Lower leg skin (tissue), 4 donors: Measurements from ENCODE around the gene BNIP5. TPM values are rescaled to one million over a fixed set of nuclear protein-coding genes. Genes with fewer than 3 reads are reported as not detected.

Experiments
- DNase-seq, 2 donors: peaks; one replicate each; pipeline ENCODE4 v3.0.0-alpha.2; 2019; ENCODE audit warnings: low spot score in 2 of 2
- H3K4me3 ChIP-seq: fragments of 200-600 bp; sonication (generic); 2 replicates; pipeline ENCODE4 v1.5.1; 2017; ENCODE audit warnings: mild to moderate bottlenecking, low read depth; ENCODE audit not compliant: poor library complexity, severe bottlenecking
- CTCF ChIP-seq, 3 donors: fragments of 450-650 bp; IDR thresholded peaks; one replicate each; pipeline ENCODE4 v1.5.1; 2016; ENCODE audit warnings: antibody characterized with exemption in 3 of 3, mild to moderate bottlenecking in 3 of 3, moderate library complexity in 2 of 3
- POLR2A ChIP-seq, 2 donors: fragments of 450-650 bp; IDR thresholded peaks; one replicate each; pipeline ENCODE4 v1.6.1; 2016 to 2017; ENCODE audit warnings: antibody characterized with exemption in 2 of 2, mild to moderate bottlenecking in 1 of 2, moderate library complexity in 1 of 2
- WGBS, 2 donors: methylation state at CpG; one replicate each; pipeline ENCODE4 v1.1.5; 2018; 5-methylcytosine and 5-hydroxymethylcytosine counted together
- intact Hi-C: fragments of 100-400 bp; cut with DNase I; formaldehyde crosslinking; loops from one replicate; pipeline ENCODE4 v1.15.0; 2023; ENCODE audit warnings: low total_unique reads
- total RNA-seq, 4 donors: library from RNA; depleted of rRNA; stranded (reverse); fragments of >200 nt; gene quantifications; one replicate each; pipeline ENCODE4 v1.1.0, GENCODE V29; 2016

The BNIP5 gene
- total RNA-seq, 4 donors from 2014 or later: not detected

DNA sequence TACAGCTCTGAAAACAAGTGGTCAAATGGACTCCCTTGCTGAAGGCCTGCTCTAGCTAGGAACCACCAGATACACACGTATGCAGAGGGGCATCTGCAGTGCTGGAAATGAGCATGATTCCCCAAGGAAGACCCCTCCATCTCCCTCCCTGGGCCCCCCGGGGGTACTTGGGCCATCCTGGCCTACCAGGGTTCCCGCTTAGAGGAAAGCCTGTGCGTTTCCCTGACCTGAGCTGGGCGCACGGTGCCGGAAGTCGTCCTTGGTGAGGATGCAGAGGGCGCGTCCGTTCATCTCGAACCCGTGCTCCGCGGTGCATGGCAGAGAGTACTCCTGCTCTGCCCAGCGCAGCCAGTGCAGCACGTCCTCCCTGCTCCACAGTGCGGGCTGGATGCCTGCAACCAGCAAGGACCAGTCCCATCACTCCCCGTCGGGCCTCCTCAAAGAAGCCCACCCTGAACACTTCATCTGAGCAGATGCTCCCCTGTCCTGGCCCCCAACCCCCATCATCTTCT lies 39.0 kb upstream of the BNIP5 start:
- no peak for TF ChIP-seq CTCF (IDR thresholded peaks at IDR 0.05)
- no peak for TF ChIP-seq POLR2A (IDR thresholded peaks at IDR 0.05)
- DNase-seq: no peak
- H3K4me3 ChIP-seq: no peak overlapping the region
- WGBS, 2 donors: 94 to 97% methylated on average over 17 to 20 of the region's 20 CpGs
- intact Hi-C loops: no loop called here

DNA sequence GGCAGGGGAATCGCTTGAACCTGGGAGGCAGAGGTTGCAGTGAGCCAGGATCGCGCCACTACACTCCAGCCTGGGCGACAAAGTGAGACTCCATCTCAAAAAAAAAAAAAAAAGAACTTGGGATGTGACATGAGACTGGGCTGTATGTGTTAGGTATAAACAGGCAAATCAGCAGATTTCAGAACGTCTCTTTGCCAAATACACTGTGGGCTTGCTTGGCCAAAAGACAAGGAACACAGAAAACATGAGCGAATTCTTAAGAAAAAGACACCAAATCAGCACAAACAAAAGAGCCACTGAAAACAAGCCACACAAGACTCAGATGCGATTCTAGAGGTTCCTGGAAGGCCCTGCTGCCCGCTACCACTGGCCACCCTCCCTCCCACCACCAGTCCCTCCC lies 38.3 kb upstream of the BNIP5 start:
- 82 to 85% methylated on average over 8 of the region's 8 CpGs for WGBS, 2 donors
- intact Hi-C loops: no loop called here
- DNase-seq: no peak
- no peak overlapping the region for H3K4me3 ChIP-seq
- TF ChIP-seq CTCF (IDR thresholded peaks at IDR 0.05): no peak
- no peak for TF ChIP-seq POLR2A (IDR thresholded peaks at IDR 0.05)

DNA sequence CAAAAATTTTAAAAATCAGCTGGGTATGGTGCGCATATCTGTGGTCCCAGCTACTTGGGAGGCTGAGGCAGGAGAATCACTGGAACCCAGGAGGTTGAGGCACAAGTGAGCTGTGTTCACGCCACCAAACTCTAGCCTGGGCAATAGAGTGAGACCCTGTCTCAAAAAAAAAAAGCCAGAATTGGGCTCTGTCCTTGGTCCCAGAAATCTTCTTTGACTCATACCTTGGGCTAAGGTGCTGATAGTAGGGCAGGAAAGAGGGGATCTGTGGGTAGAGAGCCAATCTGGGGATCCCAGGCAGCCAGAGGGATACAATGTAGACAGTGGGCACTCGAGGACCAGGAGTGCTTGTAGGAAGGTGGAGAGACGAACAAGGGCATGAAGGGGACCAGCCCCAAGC lies 37.5 kb upstream of the BNIP5 start:
- 91 to 96% methylated on average over 4 of the region's 4 CpGs for WGBS, 2 donors
- H3K4me3 ChIP-seq: no peak overlapping the region
- no peak for DNase-seq
- intact Hi-C loops: no loop called here
- TF ChIP-seq POLR2A (IDR thresholded peaks at IDR 0.05): no peak
- no peak for TF ChIP-seq CTCF (IDR thresholded peaks at IDR 0.05)

- no peak for TF ChIP-seq POLR2A (IDR thresholded peaks at IDR 0.05)
- TF ChIP-seq CTCF (IDR thresholded peaks at IDR 0.05): no peak
- peak in 1 of 2 donors; percentile 48 for DNase-seq
- H3K4me3 ChIP-seq: no peak overlapping the region
- WGBS, 2 donors: 48 to 50% methylated on average over 10 to 14 of the region's 15 CpGs
- intact Hi-C loops: no loop called here
These were observed 36.8 kb upstream of the BNIP5 start for GRCh38 chr6:36373368-36374019.

- no peak for TF ChIP-seq CTCF (IDR thresholded peaks at IDR 0.05)
- TF ChIP-seq POLR2A (IDR thresholded peaks at IDR 0.05): no peak
- H3K4me3 ChIP-seq: no peak overlapping the region
- 93% methylated on average over 6 of the region's 6 CpGs for WGBS, 2 donors
- no peak for DNase-seq
- intact Hi-C loops: no loop called here
These were observed 35.4 kb upstream of the BNIP5 start for GRCh38 chr6:36372088-36372487.

DNA sequence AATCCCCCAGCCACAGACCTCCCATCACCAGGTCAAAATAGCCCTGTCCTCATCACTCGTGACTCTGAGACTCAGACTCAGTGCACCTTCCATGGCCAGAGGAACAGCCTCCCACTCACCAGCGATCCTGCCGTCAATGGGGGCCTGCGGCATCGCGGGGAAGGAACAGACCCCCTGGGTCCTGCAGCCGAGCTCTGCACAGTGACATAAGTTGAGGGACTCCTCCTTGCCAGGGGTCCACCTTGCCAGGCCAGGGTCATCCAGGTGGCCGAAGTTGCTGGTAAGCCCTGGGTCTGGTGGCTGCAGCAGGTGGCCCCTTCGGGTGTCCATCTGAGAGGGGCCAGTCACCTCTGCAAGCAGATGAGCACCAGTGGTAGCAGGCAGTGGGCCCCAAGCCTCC lies 34.5 kb upstream of the BNIP5 start:
- intact Hi-C loops: no loop called here
- H3K4me3 ChIP-seq: no peak overlapping the region
- no peak for TF ChIP-seq POLR2A (IDR thresholded peaks at IDR 0.05)
- TF ChIP-seq CTCF (IDR thresholded peaks at IDR 0.05): no peak
- 78 to 91% methylated on average over 4 to 9 of the region's 9 CpGs for WGBS, 2 donors
- DNase-seq: no peak
